Testis (tissue), 3 donors: ENCODE measurements around the gene VSIG8. TPM values are rescaled to one million over a fixed set of nuclear protein-coding genes. Genes with fewer than 3 reads are reported as not detected.

Experiments
- DNase-seq: peaks from one replicate; pipeline ENCODE4 v3.0.0-alpha.2; 2019
- H3K27ac ChIP-seq, 2 donors: fragments of 200-600 bp; sonication (generic); one replicate each; pipeline ENCODE4 v1.5.1; 2019
- H3K27me3 ChIP-seq: fragments of 200-600 bp; sonication (generic); one replicate; pipeline ENCODE4 v1.5.1; 2019
- H3K36me3 ChIP-seq: fragments of 200-600 bp; sonication (generic); one replicate; pipeline ENCODE4 v1.5.1; 2017; ENCODE audit warnings: low read depth; ENCODE audit errors: missing control alignments
- H3K4me1 ChIP-seq: fragments of 200-600 bp; sonication (generic); one replicate; pipeline ENCODE4 v1.5.1; 2019
- H3K4me3 ChIP-seq, 2 donors: fragments of 200-600 bp; sonication (generic); one replicate each; pipeline ENCODE4 v1.5.1; 2017 to 2019
- H3K9me3 ChIP-seq: fragments of 200-600 bp; sonication (generic); one replicate; pipeline ENCODE4 v1.5.1; 2017
- CTCF ChIP-seq, 3 experiments: fragments of 450-650 bp in 2 of 3; fragments of 200-600 bp in 1 of 3; sonication (generic) in 1 of 3; IDR thresholded peaks; one replicate each; pipeline ENCODE4 v1.5.1; 2016 to 2019; ENCODE audit warnings: antibody characterized with exemption in 3 of 3, mild to moderate bottlenecking in 2 of 3, moderate library complexity in 1 of 3
- POLR2A ChIP-seq: fragments of 450-650 bp; IDR thresholded peaks from one replicate; pipeline ENCODE4 v1.6.1; 2017; ENCODE audit warnings: antibody characterized with exemption, mild to moderate bottlenecking, moderate library complexity
- WGBS, 2 donors: methylation state at CpG; one replicate each; pipeline ENCODE4 v1.1.5; 2018; 5-methylcytosine and 5-hydroxymethylcytosine counted together
- intact Hi-C: fragments of 100-400 bp; cut with DNase I; formaldehyde crosslinking; loops from one replicate; pipeline ENCODE4 v1.15.1; 2023; ENCODE audit warnings: low total_unique reads
- polyA plus RNA-seq: library from polyadenylated mRNA; stranded (reverse); fragments of 350-450 nt; fragmentation: Illumina TruSeq; extraction: RNeasy Lipid Tissue Mini Kit (QIAGEN cat#74804); gene quantifications from one replicate; pipeline ENCODE4 v1.2.3, GENCODE V29; 2014; ENCODE audit warnings: low read depth, low replicate concordance; ENCODE audit not compliant: insufficient read depth
- total RNA-seq, 2 donors: library from RNA; depleted of rRNA; stranded (reverse); fragments of >200 nt; gene quantifications; one replicate each; pipeline ENCODE4 v1.2.3, GENCODE V29; 2016

Gene VSIG8
- total and polyA plus RNA-seq, 3 donors from 2014 or later: 0.43 to 0.55 TPM; not detected in 1

GRCh38 chr1:159872891-159873290 is 10.4 kb upstream of the VSIG8 start:
- no peak for DNase-seq
- H3K4me3 ChIP-seq: no peak overlapping the region
- 79 to 86% methylated on average over 15 of the region's 15 CpGs for WGBS, 2 donors
- no peak for TF ChIP-seq CTCF (IDR thresholded peaks at IDR 0.05)
- TF ChIP-seq POLR2A: no peak
- H3K27me3 ChIP-seq: no peaks in the 10 kb centered on the region
- intact Hi-C loops: no loop called here
- H3K36me3 ChIP-seq: no peaks in the 10 kb centered on the region
- no peak overlapping the region for H3K27ac ChIP-seq
- H3K9me3 ChIP-seq: no peaks in the 10 kb centered on the region
- H3K4me1 ChIP-seq: peaks cover 2% of the 10 kb centered on the region

DNA sequence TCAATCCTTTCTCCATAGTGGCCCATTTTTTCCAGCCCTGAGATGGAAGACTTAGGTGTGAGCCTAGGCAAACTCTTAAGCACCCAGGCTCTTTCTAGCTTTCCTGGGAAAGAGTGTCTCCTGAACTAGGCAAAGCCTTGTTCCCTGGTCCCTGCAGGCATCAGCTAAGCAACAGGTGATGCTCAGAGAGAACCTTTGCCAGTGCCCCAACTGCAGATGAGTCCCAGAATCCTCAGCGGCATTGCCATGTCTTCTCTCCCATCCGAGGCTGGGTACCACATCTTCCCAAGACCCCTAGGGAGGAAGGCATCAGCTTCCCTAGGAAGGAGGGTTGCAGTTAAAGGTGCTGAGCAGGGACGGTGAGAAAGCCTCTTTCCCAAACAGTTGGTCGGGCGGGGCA is 8.2 kb upstream of the VSIG8 start:
- H3K36me3 ChIP-seq: no peaks in the 10 kb centered on the region
- H3K9me3 ChIP-seq: no peaks in the 10 kb centered on the region
- TF ChIP-seq CTCF (IDR thresholded peaks at IDR 0.05): no peak
- no peaks in the 10 kb centered on the region for H3K27me3 ChIP-seq
- no peak overlapping the region for H3K27ac ChIP-seq
- no peak for DNase-seq
- intact Hi-C loops: no loop called here
- H3K4me1 ChIP-seq: peaks cover 5% of the 10 kb centered on the region
- WGBS, 2 donors: 89 to 93% methylated on average over 5 of the region's 5 CpGs
- H3K4me3 ChIP-seq: no peak overlapping the region

- Histone ChIP-seq H3K27me3 (no peaks in the 10 kb centered on the region), H3K27ac (no peak overlapping the region), H3K4me3 (no peak overlapping the region), H3K36me3 (no peaks in the 10 kb centered on the region), H3K9me3 (no peaks in the 10 kb centered on the region), H3K4me1 (peaks cover 5% of the 10 kb centered on the region)
- TF ChIP-seq CTCF (IDR thresholded peaks at IDR 0.05) (no peak), POLR2A (no peak)
- no peak for DNase-seq
- intact Hi-C loops: no loop called here
- WGBS, 2 donors: 63 to 80% methylated on average over 1 of the region's 1 CpG
Measured at GRCh38 chr1:159869607-159870006, 7.2 kb upstream of the VSIG8 start.

DNA sequence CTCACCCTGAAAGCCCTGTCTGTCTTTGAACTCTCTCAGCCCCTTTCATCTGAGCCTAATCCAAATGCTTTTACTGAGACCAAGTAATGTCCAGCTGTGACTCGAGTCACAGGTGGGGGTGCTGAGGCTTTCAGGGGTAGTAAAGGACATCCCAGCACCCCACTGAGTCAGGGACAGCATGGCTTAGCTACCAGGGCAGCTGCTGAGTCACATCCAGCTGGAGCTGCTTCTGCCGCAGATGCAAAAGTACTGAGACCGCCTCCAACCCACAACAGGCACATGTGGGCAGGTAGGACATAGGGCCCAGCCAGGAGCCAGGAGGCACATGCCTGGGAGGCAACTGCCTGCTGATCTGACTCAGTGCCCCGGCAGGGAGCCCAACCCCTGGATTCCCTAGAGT is 6.7 kb upstream of the VSIG8 start:
- intact Hi-C loops: no loop called here
- H3K4me3 ChIP-seq: no peak overlapping the region

More for the DNA sequence above, 6.7 kb upstream of the VSIG8 start:
- Histone ChIP-seq H3K27me3 (no peaks in the 10 kb centered on the region), H3K9me3 (no peaks in the 10 kb centered on the region), H3K36me3 (no peaks in the 10 kb centered on the region), H3K4me1 (peaks cover 5% of the 10 kb centered on the region), H3K27ac (no peak overlapping the region)
- no peak for DNase-seq
- TF ChIP-seq CTCF (IDR thresholded peaks at IDR 0.05): no peak
- TF ChIP-seq POLR2A: no peak
- 58 to 67% methylated on average over 1 to 4 of the region's 4 CpGs for WGBS, 2 donors
